Activated gamma-delta T cell treated with Interleukin-2 at 50 U/mL for 16 hours (primary cell): ENCODE data around the gene KLF7.

Experiments used
- DNase-seq: peaks from one replicate; pipeline ENCODE4 v3.0.0-alpha.2; 2020

The KLF7 gene

GRCh38 chr2:207123335-207123744 lies 42.4 kb downstream of the KLF7 start:
- DNase-seq = peak; percentile 54

DNA sequence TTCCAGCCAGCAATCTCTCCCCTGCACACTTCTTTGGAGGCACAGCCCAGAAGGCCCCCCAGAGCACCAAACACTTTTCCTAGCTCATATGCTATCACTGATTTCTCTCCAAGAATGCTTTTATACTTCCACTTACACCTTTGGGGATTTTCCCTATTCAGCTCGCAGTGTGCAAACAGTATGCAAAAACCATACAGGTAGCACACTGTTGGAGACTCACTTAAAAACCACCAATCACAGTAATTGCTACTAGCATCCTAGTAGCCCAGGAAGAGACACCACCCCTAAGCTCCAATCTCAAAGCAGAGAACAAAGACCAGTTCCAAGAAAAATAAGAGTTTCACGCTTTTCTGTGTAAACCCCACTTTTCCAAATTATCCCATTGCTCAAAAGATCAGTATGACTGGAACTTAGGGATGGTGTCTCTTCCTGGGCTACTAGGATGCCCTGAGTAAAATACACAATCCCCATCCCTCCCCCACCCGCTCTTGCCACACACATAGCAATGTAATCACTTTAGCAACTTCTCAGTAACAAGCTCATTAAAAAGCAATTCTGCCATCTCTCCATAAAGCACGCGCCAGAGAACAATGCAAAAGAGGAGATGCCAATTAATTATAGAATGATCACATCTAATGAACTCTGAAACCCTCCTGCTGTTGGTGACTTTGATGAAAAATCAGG lies 43.0 kb downstream of the KLF7 start:
- no peak for DNase-seq

- no peak for DNase-seq
Measured at GRCh38 chr2:207121784-207122183, 44.0 kb downstream of the KLF7 start.

DNA sequence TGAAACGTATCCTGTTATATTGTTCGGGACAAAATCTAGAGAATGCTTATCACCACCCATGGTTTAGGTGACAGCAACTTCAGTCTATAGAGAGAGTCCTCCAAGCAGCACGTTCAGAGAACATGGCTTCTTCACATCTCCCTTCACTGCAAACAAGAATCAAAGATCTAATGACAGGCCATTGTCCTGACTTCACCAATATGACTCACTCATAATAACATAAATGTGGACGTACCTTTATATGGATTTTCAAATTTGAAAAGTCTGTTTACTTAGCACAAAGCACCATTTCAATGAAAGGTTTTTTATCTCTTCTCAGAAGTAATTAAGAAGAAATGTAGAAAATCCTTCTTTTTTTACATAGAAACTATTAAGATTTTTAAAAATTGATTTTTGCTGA lies 46.7 kb downstream of the KLF7 start:
- no peak for DNase-seq

DNA sequence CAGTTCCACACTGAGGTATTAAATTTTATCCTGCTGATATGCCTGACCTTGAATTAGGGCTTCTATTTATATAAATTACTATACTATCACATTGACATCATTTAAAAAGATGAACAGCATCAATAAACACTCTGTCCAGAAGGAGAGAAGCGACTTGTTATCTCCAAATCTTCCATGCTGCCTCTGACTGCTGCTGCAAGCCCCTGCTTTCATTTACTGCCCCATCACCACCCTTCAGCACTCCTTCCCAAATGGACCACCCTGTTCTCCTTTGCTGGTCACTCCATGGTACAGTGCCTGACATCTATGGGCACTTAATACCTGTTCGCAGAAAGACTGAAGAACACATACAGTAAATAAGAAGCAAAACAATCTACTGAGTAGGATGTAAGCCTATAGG lies 48.1 kb downstream of the KLF7 start:
- no peak for DNase-seq

DNA sequence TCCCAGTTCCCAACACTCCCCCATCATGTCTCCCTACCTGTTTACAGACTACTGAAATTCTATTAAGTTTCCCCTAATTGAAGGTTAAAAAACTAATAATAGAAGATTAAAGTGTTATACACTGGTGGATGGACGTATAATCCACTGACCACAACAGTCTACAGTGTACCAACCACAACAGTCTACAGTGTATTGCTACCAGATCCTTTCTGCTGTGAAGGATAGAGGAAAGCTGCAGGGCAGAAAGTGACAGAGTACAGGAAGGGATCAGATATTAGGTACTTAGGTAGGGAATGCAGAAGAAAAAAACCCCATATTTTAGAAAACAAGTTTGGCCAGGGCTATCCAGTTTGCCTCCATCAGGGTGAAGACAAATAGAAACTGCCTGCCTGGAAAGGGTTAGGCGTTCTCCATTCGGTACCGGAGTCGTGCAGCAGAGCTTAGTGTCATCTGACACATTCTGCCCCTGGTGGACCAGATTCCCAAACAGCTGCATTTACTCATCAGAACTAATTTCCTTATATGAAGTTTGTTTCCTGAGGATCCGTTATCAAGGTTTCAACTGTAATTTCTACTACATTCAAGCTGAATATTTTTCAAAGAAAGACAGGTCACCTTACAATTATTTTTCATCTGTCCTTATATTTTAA lies 49.9 kb downstream of the KLF7 start:
- no peak for DNase-seq

- no peak for DNase-seq
Measured at GRCh38 chr2:207113414-207113813, 52.3 kb downstream of the KLF7 start.

- DNase-seq = no peak
Measured at GRCh38 chr2:207112785-207113184, 53.0 kb downstream of the KLF7 start.

DNA sequence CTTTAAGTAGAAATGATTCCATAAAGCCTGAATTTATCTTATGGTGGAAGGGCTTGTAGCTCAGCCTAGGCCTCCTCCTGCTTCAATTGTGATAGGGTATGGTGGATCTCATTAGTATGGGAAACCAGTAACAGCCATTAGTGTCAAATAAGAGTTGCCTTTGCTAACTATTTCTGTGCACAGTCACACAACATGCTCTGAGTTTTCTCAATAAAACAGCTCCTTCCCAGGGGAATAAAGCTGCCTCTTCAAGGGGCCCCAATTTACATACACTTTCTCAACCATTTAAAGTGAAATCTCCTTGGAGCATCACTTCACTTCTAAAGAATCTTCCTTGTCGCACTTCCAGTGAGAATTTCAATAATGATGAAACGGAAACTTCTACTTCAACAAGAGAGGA lies 53.4 kb downstream of the KLF7 start:
- DNase-seq = no peak

GRCh38 chr2:207111757-207112156 lies 54.0 kb downstream of the KLF7 start:
- DNase-seq = no peak

GRCh38 chr2:207110715-207111114 lies 55.0 kb downstream of the KLF7 start:
- DNase-seq = no peak

DNA sequence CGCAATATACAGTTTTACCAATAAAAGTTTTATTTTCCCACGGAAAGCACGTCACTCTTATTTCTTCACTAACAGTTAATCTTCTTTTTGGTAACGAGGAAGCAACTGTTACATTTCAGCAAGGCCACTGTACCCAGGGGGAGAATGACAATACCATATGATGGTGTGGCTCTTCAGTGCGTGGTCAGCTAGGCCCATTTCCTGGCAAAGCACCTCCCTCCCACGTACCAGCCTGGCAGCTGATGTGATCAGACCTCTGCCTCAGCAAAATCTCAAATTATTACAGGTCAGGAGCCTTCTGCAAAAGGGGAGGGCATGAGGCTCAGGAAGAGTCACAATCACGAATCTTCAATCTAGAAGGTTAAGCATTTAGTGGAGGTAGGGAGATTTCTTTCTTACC lies 55.4 kb downstream of the KLF7 start:
- no peak for DNase-seq

DNA sequence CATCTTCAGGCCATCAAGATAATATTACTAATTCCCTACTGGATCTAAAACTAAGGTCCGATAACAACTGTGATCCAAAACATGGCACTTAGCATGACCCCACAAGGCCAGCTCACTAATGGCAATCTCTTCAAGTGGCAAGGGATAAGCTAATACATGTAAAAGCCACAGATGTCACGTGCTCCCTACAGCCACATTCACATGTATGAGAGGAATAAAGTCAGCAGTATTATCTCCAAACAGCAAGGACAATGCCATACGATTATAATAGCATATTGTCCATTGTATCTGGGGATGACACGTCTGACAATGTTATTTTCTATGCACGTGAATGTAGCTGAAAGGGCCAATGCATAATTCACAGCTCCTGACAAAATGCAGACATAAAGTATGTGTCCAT lies 56.0 kb downstream of the KLF7 start:
- DNase-seq = no peak

DNA sequence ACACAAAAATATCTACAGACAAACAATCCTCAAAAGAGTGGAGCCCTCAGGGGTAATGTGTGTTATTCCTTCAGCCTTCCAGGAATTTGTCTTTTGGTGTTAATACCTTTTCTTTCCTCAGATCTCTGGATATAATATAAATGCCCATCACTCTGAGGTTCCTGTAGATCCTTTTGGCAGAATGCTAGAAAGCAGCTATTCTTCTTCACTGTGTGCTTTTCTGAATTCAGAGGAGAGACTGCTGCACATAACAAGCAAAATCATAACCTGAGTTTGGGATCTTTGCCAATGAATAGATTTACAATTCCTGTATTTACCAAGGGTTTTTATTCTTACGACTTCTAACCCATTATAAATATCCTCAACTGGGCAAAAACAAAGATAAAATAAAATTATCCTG lies 57.3 kb downstream of the KLF7 start:
- DNase-seq = no peak

DNA sequence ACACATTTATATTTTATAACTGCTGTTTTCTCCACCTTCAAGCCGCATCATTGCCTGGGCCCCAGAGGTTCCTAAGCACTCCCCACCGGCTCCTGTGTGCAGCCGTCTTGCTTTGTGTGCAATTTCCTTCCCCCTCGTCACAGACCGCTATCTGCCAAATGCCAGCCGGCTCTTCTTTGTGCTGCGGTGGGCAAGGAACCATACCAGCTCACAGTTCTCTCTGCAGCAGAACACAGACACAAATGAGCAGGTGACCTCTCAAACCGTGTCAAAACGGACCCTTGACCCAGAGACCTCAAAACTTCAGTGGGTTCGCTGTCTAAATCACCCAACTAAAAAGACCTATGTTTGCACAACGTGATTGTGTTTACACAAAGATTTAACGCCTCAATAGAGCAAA lies 58.2 kb downstream of the KLF7 start:
- peak; percentile 10 for DNase-seq

DNA sequence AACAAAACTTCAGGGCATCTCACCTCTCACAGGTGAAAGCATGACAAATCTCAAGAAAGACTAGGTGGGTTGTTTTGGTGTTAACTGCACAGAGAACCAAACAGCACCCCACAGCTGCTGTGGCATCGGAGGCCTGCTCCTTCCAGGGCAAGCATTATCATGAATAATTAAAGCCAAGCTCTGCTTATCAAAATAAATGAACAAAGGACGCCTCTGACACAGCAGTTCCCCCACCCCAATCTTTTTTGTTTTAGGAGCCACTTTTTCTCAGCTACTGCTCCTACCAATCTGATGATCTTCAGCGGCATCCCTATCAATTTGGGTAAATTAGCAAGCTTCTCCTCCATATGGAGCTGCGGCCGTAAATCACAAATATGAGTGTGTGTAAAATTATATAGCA lies 58.6 kb downstream of the KLF7 start:
- no peak for DNase-seq

GRCh38 chr2:207103132-207103531 lies 62.6 kb downstream of the KLF7 start:
- DNase-seq = no peak

- DNase-seq = no peak
Measured at GRCh38 chr2:207101984-207102383, 63.8 kb downstream of the KLF7 start.

GRCh38 chr2:207097278-207097677 lies 68.5 kb downstream of the KLF7 start:
- DNase-seq = no peak

DNA sequence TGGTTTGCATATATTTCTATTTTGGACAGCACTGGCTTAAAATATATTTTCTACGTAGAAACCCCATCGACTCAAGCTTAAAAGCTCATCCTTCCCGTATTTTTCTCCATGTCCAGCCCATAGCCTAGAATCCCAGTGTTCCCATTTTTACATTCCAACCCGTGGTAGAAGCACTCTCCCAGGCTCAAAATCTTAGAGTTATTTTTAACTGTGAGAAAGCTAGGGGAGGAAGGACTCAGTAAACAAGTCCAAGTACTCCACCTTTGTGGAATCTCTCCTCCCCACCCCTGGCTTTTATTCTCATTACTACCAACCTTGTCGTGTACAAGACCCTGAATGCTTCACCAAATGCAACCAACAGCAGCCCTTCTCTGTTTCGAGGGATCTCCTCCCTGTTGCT lies 69.8 kb downstream of the KLF7 start:
- no peak for DNase-seq

GRCh38 chr2:207093234-207093633 lies 72.5 kb downstream of the KLF7 start:
- DNase-seq = no peak

DNA sequence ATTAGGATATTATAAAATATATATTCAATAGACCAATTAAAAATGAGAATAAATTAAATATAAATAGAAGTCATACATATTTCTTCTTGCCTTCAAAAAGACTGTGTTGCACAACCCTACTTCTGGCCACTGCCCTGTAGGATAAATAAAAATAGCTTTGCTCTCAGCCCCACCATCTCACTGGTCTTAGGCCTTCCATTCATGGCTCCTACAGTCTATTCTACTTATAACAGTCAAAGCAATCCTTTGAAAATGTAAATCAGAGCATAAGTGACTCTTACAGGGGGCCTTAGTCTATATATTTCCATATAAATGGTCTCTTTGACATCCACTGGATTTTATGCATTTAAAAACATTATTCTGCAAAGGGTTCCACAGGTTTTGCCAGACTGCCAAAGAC lies 72.9 kb downstream of the KLF7 start:
- no peak for DNase-seq

DNA sequence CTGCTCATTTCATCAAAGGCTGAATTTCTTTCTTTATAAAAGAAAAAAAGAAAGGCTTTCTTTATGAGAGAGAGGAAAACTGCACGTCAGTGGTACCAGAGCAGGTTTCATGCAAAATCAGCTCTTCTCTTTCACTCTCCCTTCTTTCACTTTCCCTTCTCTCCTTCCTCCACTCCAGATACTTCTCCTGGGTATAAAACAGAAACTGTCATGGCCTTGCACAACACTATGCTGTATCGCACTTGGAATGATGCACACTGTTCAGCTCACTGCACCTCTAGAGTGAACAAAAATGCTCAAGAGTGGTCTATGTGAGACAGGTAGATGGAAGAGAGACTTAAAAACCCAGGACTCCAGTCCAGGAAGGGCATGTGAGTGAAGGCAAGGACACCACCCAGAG lies 73.8 kb downstream of the KLF7 start:
- no peak for DNase-seq

- DNase-seq = no peak
Measured at GRCh38 chr2:207091176-207091575, 74.6 kb downstream of the KLF7 start.

DNA sequence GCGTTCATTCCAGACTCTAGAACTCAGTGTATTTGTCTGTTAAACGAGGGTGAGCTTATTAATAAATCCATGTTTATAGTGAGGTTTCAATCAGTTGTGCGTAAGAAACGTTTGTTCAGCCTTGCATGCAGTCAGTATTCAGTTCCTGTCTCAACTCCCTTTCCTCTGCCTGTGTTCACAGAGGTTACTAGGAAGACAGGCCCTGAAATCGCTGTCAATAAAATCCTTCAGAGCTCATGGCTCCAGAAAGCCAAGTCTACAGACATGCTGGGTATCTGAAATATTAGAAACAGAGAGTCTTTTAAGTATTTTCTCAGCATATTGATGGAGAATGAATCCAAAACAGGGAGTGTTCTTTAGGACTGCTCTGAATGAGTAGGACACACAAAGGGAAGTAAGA lies 75.4 kb downstream of the KLF7 start:
- no peak for DNase-seq
